GM23338 (cell line): ENCODE measurements around the gene CNTNAP4. TPM values are rescaled to one million over a fixed set of nuclear protein-coding genes. Genes with fewer than 3 reads are reported as not detected.

Source experiments
- ATAC-seq: fragments of 200-7000 bp; cut with Tn5 transposase; 3 replicates; pipeline ENCODE4 v1.9.1; 2020
- DNase-seq: peaks from one replicate; pipeline ENCODE4 v3.0.0-alpha.2; 2015; ENCODE audit warnings: low spot score
- H2AFZ ChIP-seq: fragments of 200-600 bp; sonication (generic); 2 replicates; pipeline ENCODE4 v1.8.0; 2016; ENCODE audit warnings: antibody characterized with exemption, mild to moderate bottlenecking, moderate library complexity
- H3F3A ChIP-seq: fragments of 200-600 bp; sonication (generic); replicated peaks from 2 replicates; pipeline ENCODE4 v1.8.0; 2017; ENCODE audit warnings: antibody characterized with exemption, mixed run types, low read depth
- H3K27ac ChIP-seq: fragments of 200-600 bp; sonication (generic); 2 replicates; pipeline ENCODE4 v1.6.1; 2016; ENCODE audit warnings: low read depth
- H3K27me3 ChIP-seq: fragments of 200-600 bp; sonication (generic); 2 replicates; pipeline ENCODE4 v1.8.0; 2016; ENCODE audit warnings: mild to moderate bottlenecking, mixed run types, moderate library complexity; ENCODE audit not compliant: insufficient read depth
- H3K36me3 ChIP-seq: fragments of 200-600 bp; sonication (generic); 2 replicates; pipeline ENCODE4 v1.8.0; 2016; ENCODE audit warnings: mild to moderate bottlenecking; ENCODE audit not compliant: insufficient read depth
- H3K4me1 ChIP-seq: fragments of 200-600 bp; sonication (generic); 2 replicates; pipeline ENCODE4 v1.8.0; 2016; ENCODE audit warnings: mild to moderate bottlenecking, moderate library complexity; ENCODE audit not compliant: insufficient read depth
- H3K4me2 ChIP-seq: fragments of 200-600 bp; sonication (generic); 2 replicates; pipeline ENCODE4 v1.7.1; 2017; ENCODE audit warnings: mixed run types
- H3K4me3 ChIP-seq: fragments of 200-600 bp; sonication (generic); 2 replicates; pipeline ENCODE4 v1.6.1; 2016; ENCODE audit warnings: mixed run types
- H3K79me2 ChIP-seq: fragments of 200-600 bp; sonication (generic); replicated peaks from 2 replicates; pipeline ENCODE4 v1.8.0; 2017; ENCODE audit warnings: mild to moderate bottlenecking; ENCODE audit not compliant: insufficient read depth
- H3K9me2 ChIP-seq: fragments of 200-600 bp; sonication (generic); 2 replicates; pipeline ENCODE4 v1.8.0; 2017; ENCODE audit not compliant: insufficient read depth
- H4K20me1 ChIP-seq: fragments of 200-600 bp; sonication (generic); replicated peaks from 2 replicates; pipeline ENCODE4 v1.8.0; 2017; ENCODE audit warnings: mild to moderate bottlenecking; ENCODE audit not compliant: insufficient read depth
- H3K27ac Mint-ChIP-seq: 2 replicates; pipeline ENCODE4 v1.8.0; 2020; ENCODE audit warnings: inconsistent platforms, mild to moderate bottlenecking, moderate library complexity, mixed read lengths
- H3K27me3 Mint-ChIP-seq: 3 replicates; pipeline ENCODE4 v1.8.0; 2022; ENCODE audit warnings: low read depth, mild to moderate bottlenecking, moderate library complexity, mixed read lengths, inconsistent platforms; ENCODE audit not compliant: insufficient read depth, poor library complexity
- H3K36me3 Mint-ChIP-seq: 3 replicates; pipeline ENCODE4 v1.8.0; 2021; ENCODE audit warnings: low read depth, mild to moderate bottlenecking, inconsistent platforms, moderate library complexity, mixed read lengths
- H3K4me1 Mint-ChIP-seq: 3 replicates; pipeline ENCODE4 v1.8.0; 2020; ENCODE audit warnings: mild to moderate bottlenecking, inconsistent platforms, mixed read lengths
- H3K4me3 Mint-ChIP-seq: 3 replicates; pipeline ENCODE4 v1.8.0; 2021; ENCODE audit warnings: moderate library complexity, mild to moderate bottlenecking, inconsistent platforms, mixed read lengths
- H3K9me3 Mint-ChIP-seq: 3 replicates; pipeline ENCODE4 v1.8.0; 2020; ENCODE audit warnings: moderate library complexity, mild to moderate bottlenecking, inconsistent platforms, mixed read lengths
- CTCF ChIP-seq, 2 experiments: fragments of 200-600 bp in 1 of 2; sonication (generic) in 1 of 2; conservative IDR thresholded peaks; 2 replicates each; pipeline versions ENCODE4 v1.5.1 to v1.6.1; 2016 to 2017; ENCODE audit warnings: antibody characterized with exemption in 2 of 2, low read depth in 2 of 2, mild to moderate bottlenecking in 2 of 2, moderate library complexity in 1 of 2
- JUNB ChIP-seq: IDR thresholded peaks from one replicate; pipeline ENCODE4 v1.6.1; 2016; ENCODE audit warnings: antibody characterized with exemption; ENCODE audit not compliant: unreplicated experiment
- NANOG ChIP-seq: IDR thresholded peaks from 2 replicates; pipeline ENCODE4 v1.6.1; 2016; ENCODE audit warnings: antibody characterized with exemption, borderline replicate concordance
- POLR2AphosphoS5 ChIP-seq: IDR thresholded peaks from 2 replicates; pipeline ENCODE4 v1.6.1; 2016; ENCODE audit warnings: antibody characterized with exemption, low read depth
- STAT1 ChIP-seq: IDR thresholded peaks from one replicate; pipeline ENCODE4 v1.6.1; 2016; ENCODE audit warnings: antibody characterized with exemption; ENCODE audit not compliant: unreplicated experiment
- ZNF114 ChIP-seq: fragments of 250-450 bp; sonication (Bioruptor Pico); IDR thresholded peaks from 2 replicates; pipeline ENCODE4 v1.5.0; 2020; ENCODE audit warnings: mild to moderate bottlenecking, moderate library complexity
- ZNF331 ChIP-seq: fragments of 250-450 bp; sonication (Bioruptor Pico); IDR thresholded peaks from 2 replicates; pipeline ENCODE4 v1.5.0; 2020; ENCODE audit warnings: low read depth, mild to moderate bottlenecking, moderate library complexity
- polyA plus RNA-seq: library from polyadenylated mRNA; unstranded; fragments of >200 nt; fragmentation: Nextera tagmentation; extraction: Ambion mirVana; gene quantifications from 2 replicates; pipeline ENCODE4 v1.2.1, GENCODE V29; 2016
- total RNA-seq: library from RNA; depleted of rRNA; stranded (reverse); fragments of >200 nt; shearing (Covaris generic); gene quantifications from 2 replicates; pipeline ENCODE4 v1.2.3, GENCODE V29; 2014
- TF ChIP-seq, protein P1 (sequence below): fragments of 250-450 bp; sonication (Bioruptor Pico); IDR thresholded peaks from 2 replicates; pipeline ENCODE4 v1.5.0; 2020; ENCODE audit warnings: mild to moderate bottlenecking, moderate library complexity
- TF ChIP-seq, protein P2 (sequence below): IDR thresholded peaks from 2 replicates; pipeline ENCODE4 v1.6.1; 2016; ENCODE audit warnings: antibody characterized with exemption

Gene CNTNAP4
- total and polyA plus RNA-seq, 2 experiments from 2014 or later = not detected

DNA sequence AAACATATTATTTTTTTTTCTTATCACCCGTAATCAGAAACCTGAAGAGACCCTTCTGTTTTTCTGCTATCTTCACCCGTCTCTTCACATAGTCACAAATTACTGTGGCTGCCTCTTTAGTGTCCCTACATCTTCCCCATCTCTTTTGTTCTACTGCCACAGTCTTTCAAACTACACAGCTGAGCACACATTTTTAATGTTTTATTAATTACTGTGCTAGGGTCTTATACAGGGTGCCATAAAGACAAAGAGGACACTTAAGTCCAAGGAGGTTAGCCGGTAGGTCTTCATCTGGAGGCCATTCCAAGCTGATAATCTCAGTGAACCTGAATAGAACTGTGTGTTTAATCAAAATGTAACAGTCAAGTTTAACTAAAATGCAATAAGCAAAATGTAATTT, 20.7 kb downstream of the CNTNAP4 start:
- H3K4me2 ChIP-seq = no peak overlapping the region

More for the DNA sequence above, 20.7 kb downstream of the CNTNAP4 start:
- TF ChIP-seq NANOG = no peak
- no peak for TF ChIP-seq ZNF114 (CRISPR knock-in tag)
- TF ChIP-seq JUNB = no peak
- TF ChIP-seq CTCF (conservative IDR thresholded peaks at IDR 0.05; ENCODE audit: low read depth in 2 of 2) = no peak
- TF ChIP-seq ZNF331 (CRISPR knock-in tag) = no peak
- TF ChIP-seq, protein P1, sequence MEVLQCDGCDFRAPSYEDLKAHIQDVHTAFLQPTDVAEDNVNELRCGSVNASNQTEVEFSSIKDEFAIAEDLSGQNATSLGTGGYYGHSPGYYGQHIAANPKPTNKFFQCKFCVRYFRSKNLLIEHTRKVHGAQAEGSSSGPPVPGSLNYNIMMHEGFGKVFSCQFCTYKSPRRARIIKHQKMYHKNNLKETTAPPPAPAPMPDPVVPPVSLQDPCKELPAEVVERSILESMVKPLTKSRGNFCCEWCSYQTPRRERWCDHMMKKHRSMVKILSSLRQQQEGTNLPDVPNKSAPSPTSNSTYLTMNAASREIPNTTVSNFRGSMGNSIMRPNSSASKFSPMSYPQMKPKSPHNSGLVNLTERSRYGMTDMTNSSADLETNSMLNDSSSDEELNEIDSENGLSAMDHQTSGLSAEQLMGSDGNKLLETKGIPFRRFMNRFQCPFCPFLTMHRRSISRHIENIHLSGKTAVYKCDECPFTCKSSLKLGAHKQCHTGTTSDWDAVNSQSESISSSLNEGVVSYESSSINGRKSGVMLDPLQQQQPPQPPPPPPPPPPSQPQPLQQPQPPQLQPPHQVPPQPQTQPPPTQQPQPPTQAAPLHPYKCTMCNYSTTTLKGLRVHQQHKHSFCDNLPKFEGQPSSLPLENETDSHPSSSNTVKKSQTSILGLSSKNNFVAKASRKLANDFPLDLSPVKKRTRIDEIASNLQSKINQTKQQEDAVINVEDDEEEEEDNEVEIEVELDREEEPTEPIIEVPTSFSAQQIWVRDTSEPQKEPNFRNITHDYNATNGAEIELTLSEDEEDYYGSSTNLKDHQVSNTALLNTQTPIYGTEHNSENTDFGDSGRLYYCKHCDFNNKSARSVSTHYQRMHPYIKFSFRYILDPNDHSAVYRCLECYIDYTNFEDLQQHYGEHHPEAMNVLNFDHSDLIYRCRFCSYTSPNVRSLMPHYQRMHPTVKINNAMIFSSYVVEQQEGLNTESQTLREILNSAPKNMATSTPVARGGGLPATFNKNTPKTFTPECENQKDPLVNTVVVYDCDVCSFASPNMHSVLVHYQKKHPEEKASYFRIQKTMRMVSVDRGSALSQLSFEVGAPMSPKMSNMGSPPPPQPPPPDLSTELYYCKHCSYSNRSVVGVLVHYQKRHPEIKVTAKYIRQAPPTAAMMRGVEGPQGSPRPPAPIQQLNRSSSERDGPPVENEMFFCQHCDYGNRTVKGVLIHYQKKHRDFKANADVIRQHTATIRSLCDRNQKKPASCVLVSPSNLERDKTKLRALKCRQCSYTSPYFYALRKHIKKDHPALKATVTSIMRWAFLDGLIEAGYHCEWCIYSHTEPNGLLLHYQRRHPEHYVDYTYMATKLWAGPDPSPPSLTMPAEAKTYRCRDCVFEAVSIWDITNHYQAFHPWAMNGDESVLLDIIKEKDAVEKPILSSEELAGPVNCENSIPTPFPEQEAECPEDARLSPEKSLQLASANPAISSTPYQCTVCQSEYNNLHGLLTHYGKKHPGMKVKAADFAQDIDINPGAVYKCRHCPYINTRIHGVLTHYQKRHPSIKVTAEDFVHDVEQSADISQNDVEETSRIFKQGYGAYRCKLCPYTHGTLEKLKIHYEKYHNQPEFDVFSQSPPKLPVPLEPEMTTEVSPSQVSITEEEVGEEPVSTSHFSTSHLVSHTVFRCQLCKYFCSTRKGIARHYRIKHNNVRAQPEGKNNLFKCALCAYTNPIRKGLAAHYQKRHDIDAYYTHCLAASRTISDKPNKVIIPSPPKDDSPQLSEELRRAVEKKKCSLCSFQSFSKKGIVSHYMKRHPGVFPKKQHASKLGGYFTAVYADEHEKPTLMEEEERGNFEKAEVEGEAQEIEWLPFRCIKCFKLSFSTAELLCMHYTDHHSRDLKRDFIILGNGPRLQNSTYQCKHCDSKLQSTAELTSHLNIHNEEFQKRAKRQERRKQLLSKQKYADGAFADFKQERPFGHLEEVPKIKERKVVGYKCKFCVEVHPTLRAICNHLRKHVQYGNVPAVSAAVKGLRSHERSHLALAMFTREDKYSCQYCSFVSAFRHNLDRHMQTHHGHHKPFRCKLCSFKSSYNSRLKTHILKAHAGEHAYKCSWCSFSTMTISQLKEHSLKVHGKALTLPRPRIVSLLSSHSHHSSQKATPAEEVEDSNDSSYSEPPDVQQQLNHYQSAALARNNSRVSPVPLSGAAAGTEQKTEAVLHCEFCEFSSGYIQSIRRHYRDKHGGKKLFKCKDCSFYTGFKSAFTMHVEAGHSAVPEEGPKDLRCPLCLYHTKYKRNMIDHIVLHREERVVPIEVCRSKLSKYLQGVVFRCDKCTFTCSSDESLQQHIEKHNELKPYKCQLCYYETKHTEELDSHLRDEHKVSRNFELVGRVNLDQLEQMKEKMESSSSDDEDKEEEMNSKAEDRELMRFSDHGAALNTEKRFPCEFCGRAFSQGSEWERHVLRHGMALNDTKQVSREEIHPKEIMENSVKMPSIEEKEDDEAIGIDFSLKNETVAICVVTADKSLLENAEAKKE (CRISPR knock-in tag) = no peak
- no peak for TF ChIP-seq STAT1
- no peak for TF ChIP-seq POLR2AphosphoS5
- TF ChIP-seq, protein P2, sequence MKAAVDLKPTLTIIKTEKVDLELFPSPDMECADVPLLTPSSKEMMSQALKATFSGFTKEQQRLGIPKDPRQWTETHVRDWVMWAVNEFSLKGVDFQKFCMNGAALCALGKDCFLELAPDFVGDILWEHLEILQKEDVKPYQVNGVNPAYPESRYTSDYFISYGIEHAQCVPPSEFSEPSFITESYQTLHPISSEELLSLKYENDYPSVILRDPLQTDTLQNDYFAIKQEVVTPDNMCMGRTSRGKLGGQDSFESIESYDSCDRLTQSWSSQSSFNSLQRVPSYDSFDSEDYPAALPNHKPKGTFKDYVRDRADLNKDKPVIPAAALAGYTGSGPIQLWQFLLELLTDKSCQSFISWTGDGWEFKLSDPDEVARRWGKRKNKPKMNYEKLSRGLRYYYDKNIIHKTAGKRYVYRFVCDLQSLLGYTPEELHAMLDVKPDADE = no peak
- H3K36me3 ChIP-seq = no peaks in the 10 kb centered on the region
- H3F3A ChIP-seq = no peaks in the 10 kb centered on the region
- Mint-ChIP-seq H3K9me3 (peaks cover 60% of the 10 kb centered on the region), H3K36me3 (peaks cover 3% of the 10 kb centered on the region; the same call in 1 of the 3 replicates), H3K27ac (no peak overlapping the region), H3K4me1 (no peaks in the 10 kb centered on the region), H3K4me3 (no peak overlapping the region), H3K27me3 (no peaks in the 10 kb centered on the region)
- H3K4me1 ChIP-seq = no peaks in the 10 kb centered on the region
- no peak overlapping the region for H3K4me3 ChIP-seq
- ATAC-seq = no peak
- H3K79me2 ChIP-seq = no peaks in the 10 kb centered on the region
- DNase-seq = no peak
- H3K27me3 ChIP-seq = no peaks in the 10 kb centered on the region
- no peak overlapping the region for H3K27ac ChIP-seq
- no peak overlapping the region for H2AFZ ChIP-seq
- no peaks in the 10 kb centered on the region for H3K9me2 ChIP-seq
- no peaks in the 10 kb centered on the region for H4K20me1 ChIP-seq
